GM18526 (cell line): Measurements from ENCODE around the gene BCL11B.

ENCODE experiments used
- POLR2A ChIP-seq: IDR thresholded peaks from 3 replicates; pipeline ENCODE4 v1.6.1; 2011; ENCODE audit not compliant: insufficient read length; ENCODE audit errors: extremely low read depth

The BCL11B gene

DNA sequence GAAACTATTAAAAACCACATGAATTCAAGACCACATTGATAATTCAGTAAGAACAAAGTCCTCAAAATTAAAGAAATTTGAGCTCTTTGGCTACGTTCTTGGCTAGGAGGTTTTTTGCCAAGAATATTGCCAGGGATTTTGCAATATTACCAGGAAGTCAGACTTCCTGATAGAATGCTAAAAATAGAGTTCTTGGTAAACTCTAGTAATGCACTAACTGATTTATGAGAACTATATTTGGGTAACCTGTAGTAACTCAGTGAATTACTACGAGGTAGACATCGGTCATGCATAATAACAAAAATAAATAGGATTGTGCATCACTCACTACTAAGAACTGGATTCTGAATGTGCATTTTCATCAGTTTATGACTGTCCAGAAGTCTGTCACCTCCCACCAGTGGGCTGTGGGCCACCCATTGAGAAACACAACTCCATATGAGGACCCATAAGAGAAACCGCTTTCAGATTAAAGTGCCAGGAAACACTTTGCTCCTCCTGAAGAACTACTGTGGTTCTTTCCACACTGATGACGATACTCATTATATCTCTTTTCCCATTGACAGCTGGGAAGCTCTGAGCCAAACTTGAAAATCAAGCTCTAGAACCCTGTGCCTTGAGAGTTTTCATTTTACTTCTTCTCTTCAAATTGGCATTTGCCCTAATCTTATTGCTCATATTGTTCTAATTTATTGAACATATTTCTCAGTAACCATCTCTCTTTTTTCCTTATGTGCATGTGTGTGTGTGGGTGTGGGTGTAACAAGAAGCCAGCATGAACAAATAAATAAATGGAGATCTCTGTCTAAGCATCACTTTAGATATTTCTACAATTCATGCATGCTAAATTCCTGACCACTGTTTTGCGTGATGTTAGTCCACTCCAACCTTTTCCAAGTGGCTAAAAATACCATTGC lies 116.6 kb downstream of the BCL11B start:
- no peak for TF ChIP-seq POLR2A

DNA sequence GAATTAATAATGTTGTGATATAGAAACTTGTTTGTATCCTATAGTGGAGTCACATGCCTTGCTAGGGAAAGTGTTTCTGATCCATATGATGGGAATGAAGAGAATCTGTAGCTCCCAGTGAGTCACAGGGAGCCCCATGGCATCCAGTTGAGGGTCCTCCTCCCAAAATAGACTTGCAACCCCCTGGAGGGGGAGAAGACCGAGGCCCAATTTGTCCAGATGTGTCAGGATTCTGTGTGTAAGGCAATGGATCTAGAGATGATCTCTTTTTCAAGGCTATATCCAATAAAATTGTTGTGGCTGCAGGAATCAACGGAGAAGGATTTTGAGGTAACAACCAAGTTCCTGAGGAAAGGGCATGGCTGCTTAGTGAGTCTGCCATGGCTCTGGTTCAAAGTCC lies 121.8 kb downstream of the BCL11B start:
- TF ChIP-seq POLR2A = no peak

DNA sequence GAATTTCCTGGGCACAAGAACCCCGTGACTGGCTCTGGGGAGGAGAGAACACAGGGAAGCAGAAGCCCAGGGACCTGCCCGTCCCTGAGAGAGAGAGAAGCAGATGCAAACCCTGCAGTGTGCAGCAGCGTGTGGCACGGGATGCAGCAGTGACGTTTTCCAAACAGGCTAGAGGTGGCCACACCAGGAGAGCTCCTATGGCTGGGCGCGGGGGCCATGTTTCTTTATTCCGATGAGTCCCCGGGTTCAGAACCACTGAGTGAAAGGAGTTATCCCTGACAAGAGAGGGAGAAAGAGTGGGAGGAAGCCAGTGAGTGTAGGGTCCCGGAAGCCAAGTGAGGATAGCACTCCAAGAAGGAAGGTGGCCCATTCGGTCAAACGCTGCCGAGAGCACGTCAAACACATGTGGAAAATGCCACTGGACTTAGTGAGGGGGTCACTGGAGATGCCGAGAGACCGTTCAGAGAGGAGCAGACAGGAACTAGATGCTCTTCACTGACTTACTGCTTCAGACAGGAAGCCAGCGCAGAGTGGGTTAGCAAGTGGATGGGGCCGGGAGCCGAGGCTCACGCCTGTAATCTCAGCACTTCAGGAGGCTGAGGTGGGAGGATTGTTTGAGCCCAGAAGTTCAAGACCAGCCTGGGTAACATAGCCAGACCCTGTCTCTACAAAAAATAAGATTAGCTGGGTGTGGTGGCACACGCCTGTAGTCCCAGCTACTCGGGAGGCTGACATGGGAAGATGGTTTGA lies 123.0 kb downstream of the BCL11B start:
- no peak for TF ChIP-seq POLR2A

DNA sequence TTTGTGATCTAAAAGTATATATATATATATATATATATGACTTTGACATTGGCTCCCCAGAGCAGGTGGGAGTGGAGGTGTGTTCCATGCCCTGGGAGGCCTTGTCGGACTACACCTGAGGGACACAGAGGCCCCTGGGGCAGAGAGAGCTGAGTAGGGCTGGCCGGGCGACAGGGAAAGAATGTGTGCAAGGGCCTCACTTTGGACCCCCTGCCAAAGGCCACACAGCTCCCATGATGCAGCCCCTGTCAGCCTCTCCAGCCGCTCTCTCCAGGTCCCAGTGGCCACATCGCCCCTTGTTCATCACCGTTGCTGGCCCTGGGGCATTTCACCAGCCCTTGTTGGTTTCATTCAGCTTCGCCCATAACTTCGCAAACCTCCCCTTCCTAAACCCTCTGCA lies 123.9 kb downstream of the BCL11B start:
- TF ChIP-seq POLR2A = no peak

DNA sequence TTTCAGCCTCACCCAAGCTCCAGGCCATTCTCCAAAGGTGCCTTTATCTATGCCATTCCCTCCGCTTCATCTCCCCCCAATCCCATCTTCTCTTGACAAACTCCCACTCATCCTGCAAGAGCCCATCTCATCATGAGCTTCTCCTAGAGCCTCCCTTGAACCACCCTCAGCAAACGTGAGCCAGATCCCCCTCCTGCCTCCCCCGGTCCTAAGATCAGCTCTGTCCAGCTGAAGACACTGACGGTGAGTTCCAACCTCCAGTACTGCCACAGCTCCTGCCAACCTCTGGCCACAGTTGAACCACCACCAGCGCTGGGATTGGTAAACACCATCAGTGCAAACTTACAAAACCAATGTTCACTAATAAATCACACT lies 124.6 kb downstream of the BCL11B start:
- no peak for TF ChIP-seq POLR2A

DNA sequence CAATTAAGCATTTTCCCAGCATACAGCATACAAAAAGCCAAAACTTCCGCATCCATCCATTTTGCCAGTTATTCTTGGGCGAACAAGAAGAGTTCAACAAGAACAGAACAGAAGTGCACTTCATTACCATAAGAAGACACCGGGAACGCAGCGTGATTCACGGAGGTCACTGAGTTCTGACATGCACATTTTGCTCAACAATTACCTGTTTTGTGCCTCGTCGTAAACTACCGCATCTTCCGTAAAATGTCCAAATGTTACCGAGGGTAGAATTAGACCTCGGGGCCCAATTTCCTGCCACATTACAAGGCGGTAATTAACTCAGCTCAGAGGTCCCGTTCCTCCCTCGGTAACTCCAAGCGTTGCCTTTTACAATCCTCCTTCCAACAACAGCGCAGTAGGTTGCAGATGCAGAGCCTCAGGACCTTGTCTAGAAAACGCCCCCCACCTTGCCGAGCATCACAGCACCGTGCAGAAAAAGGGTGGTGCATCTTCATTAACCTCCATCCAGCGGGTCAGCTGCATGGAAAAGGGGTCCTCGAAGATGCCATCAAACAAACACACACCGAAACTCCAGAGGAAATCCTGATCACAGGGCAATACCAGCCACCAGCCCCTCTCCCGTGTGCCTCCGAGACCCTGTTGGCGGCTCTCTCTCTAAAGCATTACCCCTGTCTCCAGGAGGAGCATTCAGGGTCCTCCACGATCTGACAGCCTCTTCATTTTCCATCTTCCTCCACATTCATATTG lies 125.2 kb downstream of the BCL11B start:
- TF ChIP-seq POLR2A = no peak

DNA sequence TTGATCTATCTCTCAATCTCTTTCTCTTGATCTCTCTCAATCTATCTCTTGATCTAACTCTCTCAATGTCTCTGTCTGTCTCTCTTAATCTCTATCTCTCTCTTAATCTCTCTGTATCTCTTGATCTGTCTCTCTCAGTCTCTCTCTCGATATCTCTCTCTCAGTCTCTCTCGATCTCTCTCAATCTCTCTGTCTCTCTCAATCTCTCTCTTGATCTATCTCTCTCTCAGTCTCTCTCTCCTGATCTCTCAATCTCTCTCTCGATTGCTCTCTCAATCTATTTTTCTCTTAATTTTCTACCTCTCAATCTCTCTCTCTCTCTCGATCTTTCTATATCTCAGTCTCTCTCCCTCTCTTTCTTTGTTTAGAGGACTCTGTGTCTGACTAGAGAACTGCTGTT lies 126.7 kb downstream of the BCL11B start:
- TF ChIP-seq POLR2A = no peak

DNA sequence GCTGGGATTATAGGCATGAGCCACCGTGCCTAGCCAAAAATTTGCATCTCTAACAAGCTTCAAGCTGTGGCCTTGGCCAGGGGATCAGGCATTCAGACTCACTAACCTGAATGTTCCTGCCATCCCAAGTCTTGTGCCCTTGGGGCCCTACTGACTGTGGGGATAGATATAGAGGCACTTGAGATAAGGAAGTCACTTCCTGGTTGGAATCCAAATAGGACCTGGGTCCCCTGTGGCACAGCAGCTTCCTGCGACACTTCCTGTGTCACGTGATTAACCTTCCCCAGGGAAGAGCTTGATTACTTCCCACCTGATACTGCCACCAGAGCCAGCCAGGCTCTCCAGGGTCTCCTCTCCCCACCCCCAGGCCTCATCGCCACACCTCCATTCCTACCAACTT lies 128.2 kb downstream of the BCL11B start:
- no peak for TF ChIP-seq POLR2A

DNA sequence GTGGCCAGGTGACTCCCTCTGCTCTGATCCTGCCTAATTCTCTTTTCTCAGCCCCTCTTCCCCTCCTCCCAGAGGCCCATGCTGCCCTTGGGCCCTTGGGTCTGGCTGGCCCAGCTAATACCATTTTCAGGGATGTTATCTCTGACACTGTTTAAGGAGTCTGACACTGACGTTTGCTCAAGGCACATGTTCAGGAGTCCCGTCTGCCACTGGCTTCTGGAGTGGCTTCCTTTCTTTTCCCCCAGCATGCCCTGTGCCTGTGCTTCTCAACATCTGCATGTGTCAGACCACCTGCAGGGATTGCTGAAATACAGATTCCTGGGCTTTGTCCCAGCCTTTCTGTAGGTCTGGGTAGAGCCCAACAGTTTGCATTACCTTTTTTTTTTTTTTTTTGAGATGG lies 128.9 kb downstream of the BCL11B start:
- no peak for TF ChIP-seq POLR2A

DNA sequence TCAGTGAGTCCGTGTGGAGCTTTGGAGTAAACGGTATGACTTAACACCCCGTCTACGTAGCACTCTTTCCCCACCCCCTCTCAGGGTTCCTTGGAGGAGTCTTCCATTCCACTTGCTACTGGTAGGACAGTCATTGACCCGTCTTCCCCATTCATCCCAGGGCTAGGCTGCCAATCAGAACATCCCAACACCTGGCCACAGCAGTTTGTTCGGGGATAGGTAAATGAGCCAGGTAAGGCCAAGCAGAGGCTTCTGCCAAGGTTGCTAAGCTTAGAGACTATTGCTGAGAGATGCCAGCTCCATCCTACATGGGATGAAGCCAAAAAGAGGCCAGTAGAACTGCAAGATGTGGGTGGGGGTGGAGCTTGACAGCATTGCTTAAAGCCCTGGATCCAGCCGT lies 130.8 kb downstream of the BCL11B start:
- no peak for TF ChIP-seq POLR2A

DNA sequence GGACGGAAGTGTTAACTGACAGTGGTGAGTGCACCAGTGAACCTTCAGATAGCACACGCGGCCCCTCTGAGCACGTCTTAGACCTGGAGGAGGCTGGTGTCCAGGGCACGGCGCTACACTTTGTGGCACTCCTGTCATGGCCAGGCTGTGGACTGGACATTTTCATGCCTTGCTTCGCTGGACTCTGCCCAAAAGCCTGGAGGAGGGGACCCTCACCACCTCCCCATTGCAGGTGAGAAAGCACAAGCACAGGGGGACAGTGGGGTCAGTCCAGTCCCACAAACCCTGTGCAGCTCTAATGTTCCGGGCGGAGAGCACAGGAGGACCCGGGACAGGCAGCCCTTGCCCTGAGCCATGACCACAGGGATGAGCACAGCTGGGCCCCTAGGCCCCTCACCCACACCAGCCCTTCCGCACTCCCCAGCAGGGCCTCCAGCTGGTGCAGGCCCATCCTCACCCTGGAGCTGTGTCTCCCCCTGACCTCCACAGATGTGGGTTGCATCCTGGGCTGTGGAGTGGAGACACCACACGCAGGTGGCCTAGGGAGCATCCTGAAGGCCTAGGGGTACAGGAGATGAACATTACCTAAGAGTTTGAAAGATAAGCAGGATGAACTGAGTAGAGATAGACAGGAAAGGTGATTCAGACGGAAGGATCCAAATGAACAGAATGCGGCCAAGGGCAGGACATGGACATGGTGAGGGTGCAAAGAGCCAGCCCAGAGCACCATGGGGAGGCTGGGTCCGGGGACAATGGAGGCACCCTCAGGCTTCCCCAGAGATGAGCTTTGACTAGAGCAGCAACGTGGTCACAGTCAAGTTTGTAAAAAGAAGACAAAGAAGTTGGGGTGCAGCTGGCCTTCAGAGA lies 132.8 kb downstream of the BCL11B start:
- no peak for TF ChIP-seq POLR2A

DNA sequence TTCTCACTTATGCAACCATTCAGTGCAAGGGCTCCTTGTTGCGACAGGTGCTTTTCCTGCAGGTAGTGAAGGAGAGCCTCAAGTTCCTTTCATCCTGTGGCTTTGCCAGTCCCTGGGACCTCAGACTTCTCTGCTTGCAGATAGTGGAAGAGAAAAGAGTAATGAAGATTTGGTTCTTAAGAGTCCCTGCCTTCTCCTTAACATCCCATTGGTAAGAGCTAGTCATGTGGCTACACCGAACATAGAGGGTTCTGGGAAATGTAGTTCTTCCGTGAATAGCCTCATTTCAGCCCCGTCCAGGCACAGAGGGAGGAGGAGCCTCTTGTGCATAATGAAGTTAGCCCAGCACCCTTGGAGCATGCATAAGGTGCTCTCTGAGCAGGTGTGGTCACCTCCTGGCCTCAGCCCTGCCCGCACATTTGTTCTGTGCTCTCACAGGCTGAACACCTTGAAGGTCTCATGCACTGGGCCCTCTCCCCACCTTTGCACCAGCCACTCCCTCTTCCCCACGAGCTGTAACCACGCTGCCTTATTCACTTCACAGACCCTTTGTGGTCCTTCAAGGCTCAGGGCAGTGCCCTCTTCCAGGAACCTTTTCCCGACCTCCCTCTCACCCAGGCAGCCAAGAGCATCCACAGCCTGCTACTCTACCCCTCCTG lies 134.0 kb downstream of the BCL11B start:
- no peak for TF ChIP-seq POLR2A

DNA sequence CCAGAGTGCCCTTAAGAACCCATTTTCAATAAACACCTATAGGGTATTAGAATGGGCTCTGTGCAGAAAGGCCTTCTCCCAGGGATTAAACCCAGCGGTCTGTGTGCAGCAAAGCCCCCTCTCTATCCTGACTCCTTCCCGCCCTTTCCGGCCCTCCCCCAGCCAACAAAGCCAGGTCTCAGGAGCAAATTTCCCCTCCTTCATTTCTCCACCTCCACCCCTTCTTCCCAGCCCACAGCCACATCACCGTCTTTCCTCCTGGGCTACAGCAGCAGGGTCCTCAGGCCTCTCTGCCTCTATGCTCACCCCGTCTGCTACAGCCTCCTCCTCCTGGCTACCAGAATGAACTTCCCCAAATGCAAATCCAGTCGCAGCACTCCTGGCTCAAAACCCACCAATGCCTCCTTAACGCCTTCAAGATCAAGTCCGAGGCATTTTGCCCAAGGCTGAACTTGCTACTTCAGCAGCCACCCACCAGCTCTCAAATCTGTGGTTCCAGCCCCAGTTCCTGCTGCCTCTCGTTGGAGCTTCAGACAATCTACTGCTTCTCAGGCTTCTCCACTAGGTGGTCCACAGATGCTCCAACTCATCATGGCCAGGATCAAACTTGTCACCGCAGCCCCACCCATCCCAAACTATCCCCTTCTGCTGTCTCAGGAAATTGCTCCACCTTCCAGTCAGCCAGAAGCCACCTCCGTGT lies 134.8 kb downstream of the BCL11B start:
- TF ChIP-seq POLR2A = no peak

DNA sequence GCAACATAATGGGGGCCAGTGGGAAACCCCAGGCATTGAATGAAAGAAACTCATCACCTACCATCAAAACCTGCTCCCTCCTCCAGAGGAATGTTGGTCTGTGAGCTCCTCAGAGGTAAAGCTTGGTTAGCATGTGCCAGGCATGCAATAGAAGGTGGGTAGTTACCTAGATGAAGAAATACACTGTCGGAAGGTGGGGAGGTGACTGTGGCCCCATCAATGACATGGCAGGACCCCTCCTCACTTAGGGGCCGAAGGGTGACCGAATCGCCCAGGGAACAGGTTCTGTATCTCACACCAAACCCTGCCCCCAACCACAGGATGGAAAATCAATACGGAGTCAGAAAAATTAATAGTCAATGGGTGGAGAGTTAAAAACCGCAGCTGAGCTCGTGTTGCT lies 135.6 kb downstream of the BCL11B start:
- TF ChIP-seq POLR2A = no peak
